SK-N-SH (cell line): Measurements from ENCODE around the gene LNP1. TPM values are rescaled to one million over a fixed set of nuclear protein-coding genes. Genes with fewer than 3 reads are reported as not detected.

Experiments used
- CTCF ChIA-PET: fragments of 300-600, 350-600 bp; formaldehyde crosslinking; extraction: SDS; loops from one replicate; lab custom pipeline; 2021; lab: Yijun Ruan, JAX
- POLR2A ChIA-PET: fragments of 350-600 bp; sonication (Branson Sonifier 250); formaldehyde crosslinking; extraction: SDS; loops from one replicate; lab custom pipeline; 2020; ENCODE audit warnings: antibody characterized with exemption, inconsistent platforms; lab: Yijun Ruan, JAX
- DNase-seq: peaks from one replicate; pipeline ENCODE4 v3.0.0; 2012
- H2AFZ ChIP-seq: fragments of 200-600 bp; sonication (generic); 2 replicates; pipeline ENCODE4 v1.8.1; 2016; ENCODE audit warnings: antibody characterized with exemption, mild to moderate bottlenecking, low read depth
- H3F3A ChIP-seq: fragments of 200-600 bp; sonication (generic); replicated peaks from 2 replicates; pipeline ENCODE3; 2016; ENCODE audit warnings: antibody characterized with exemption, mild to moderate bottlenecking; ENCODE audit not compliant: insufficient read depth
- H3K27ac ChIP-seq, 2 experiments: fragments of 200-500 bp in 1 of 2; fragments of 200-600 bp in 1 of 2; sonication (Bioruptor generic) in 1 of 2; sonication (generic), shearing (Covaris generic) in 1 of 2; 2 replicates each; pipeline versions ENCODE4 v1.5.1 to v1.6.1; 2014 to 2016; ENCODE audit warnings: low read depth in 2 of 2, inconsistent platforms in 1 of 2, low read length in 1 of 2, mild to moderate bottlenecking in 1 of 2, mixed read lengths in 1 of 2
- H3K27me3 ChIP-seq: fragments of 200-600 bp; sonication (generic), shearing (Covaris generic); 2 replicates; pipeline ENCODE4 v1.6.1; 2016; ENCODE audit warnings: mixed run types; ENCODE audit not compliant: insufficient read depth
- H3K36me3 ChIP-seq, 2 experiments: fragments of 200-500 bp in 1 of 2; fragments of 200-600 bp in 1 of 2; sonication (Bioruptor generic) in 1 of 2; sonication (generic) in 1 of 2; replicated peaks in 1 of 2; 2 replicates each; pipeline versions ENCODE3 to v1.5.1; 2014 to 2016; ENCODE audit warnings: low read length in 1 of 2, mild to moderate bottlenecking in 1 of 2; ENCODE audit not compliant: insufficient read depth in 2 of 2, control insufficient read depth in 1 of 2
- H3K4me1 ChIP-seq, 2 experiments: fragments of 200-500 bp in 1 of 2; fragments of 200-600 bp in 1 of 2; sonication (Bioruptor generic) in 1 of 2; sonication (generic), shearing (Covaris generic) in 1 of 2; 2 replicates each; pipeline versions ENCODE4 v1.5.1 to v1.6.1; 2014 to 2016; ENCODE audit warnings: low read depth in 1 of 2, low read length in 1 of 2, mixed run types in 1 of 2; ENCODE audit not compliant: insufficient read depth in 2 of 2, control insufficient read depth in 1 of 2
- H3K4me2 ChIP-seq: fragments of 200-600 bp; sonication (generic), shearing (Covaris generic); 2 replicates; pipeline ENCODE4 v1.6.1; 2017; ENCODE audit warnings: mixed run types
- H3K4me3 ChIP-seq, 2 experiments: fragments of 200-500 bp in 1 of 2; fragments of 200-600 bp in 1 of 2; sonication (Bioruptor generic) in 1 of 2; sonication (generic), shearing (Covaris generic) in 1 of 2; 2 replicates each; pipeline versions ENCODE4 v1.5.1 to v1.8.1; 2014 to 2016; ENCODE audit warnings: low read depth in 2 of 2, inconsistent platforms in 1 of 2, low read length in 1 of 2, mild to moderate bottlenecking in 1 of 2, mixed read lengths in 1 of 2, moderate library complexity in 1 of 2
- H3K79me2 ChIP-seq: fragments of 200-600 bp; sonication (generic); 2 replicates; pipeline ENCODE4 v1.8.1; 2017; ENCODE audit warnings: mild to moderate bottlenecking; ENCODE audit not compliant: insufficient read depth
- H3K9ac ChIP-seq: fragments of 200-600 bp; sonication (generic); 2 replicates; pipeline ENCODE4 v1.6.1; 2017; ENCODE audit warnings: mixed run types
- H3K9me2 ChIP-seq: fragments of 200-600 bp; sonication (generic); 2 replicates; pipeline ENCODE4 v1.6.1; 2017; ENCODE audit warnings: mixed run types
- H3K9me3 ChIP-seq: fragments of 200-600 bp; sonication (generic); 2 replicates; pipeline ENCODE4 v1.6.1; 2017; ENCODE audit warnings: mixed run types, mild to moderate bottlenecking, moderate library complexity
- H4K20me1 ChIP-seq: fragments of 200-600 bp; sonication (generic); 2 replicates; pipeline ENCODE4 v1.6.1; 2017; ENCODE audit warnings: mild to moderate bottlenecking, mixed run types; ENCODE audit not compliant: insufficient read depth
- CTCF ChIP-seq: fragments of 200-600 bp; sonication (generic); IDR thresholded peaks from 2 replicates; pipeline ENCODE4 v1.6.1; 2017; ENCODE audit warnings: antibody characterized with exemption, mild to moderate bottlenecking, moderate library complexity
- ELF1 ChIP-seq: IDR thresholded peaks from 2 replicates; pipeline ENCODE4 v1.4.0; 2012
- EZH2phosphoT487 ChIP-seq: fragments of 200-600 bp; sonication (generic); IDR thresholded peaks from 2 replicates; pipeline ENCODE4 v1.6.1; 2017; ENCODE audit warnings: low read depth, mixed run types, mild to moderate bottlenecking, antibody characterized with exemption, moderate library complexity, borderline replicate concordance
- FOXM1 ChIP-seq: IDR thresholded peaks from 2 replicates; pipeline ENCODE4 v1.4.0; 2012; ENCODE audit warnings: low read depth, mild to moderate bottlenecking
- GABPA ChIP-seq: IDR thresholded peaks from 2 replicates; pipeline ENCODE4 v1.4.0; 2012; ENCODE audit warnings: low read depth, mild to moderate bottlenecking
- GATA2 ChIP-seq: sonication (generic); formaldehyde crosslinking; IDR thresholded peaks from 2 replicates; pipeline ENCODE4 v1.5.0; 2020; ENCODE audit warnings: mild to moderate bottlenecking, missing genetic modification reagents
- IRF3 ChIP-seq: fragments of 150-350 bp; IDR thresholded peaks from 2 replicates; pipeline ENCODE4 v1.6.1; 2016; ENCODE audit warnings: mild to moderate bottlenecking, low read depth, low read length
- NFIC ChIP-seq: IDR thresholded peaks from 2 replicates; pipeline ENCODE4 v1.4.0; 2012; ENCODE audit warnings: borderline replicate concordance
- NRF1 ChIP-seq: IDR thresholded peaks from 2 replicates; pipeline ENCODE4 v1.6.1; 2012; ENCODE audit warnings: low read depth, mild to moderate bottlenecking, low read length
- PBX3 ChIP-seq: IDR thresholded peaks from 2 replicates; pipeline ENCODE4; 2012
- RCOR1 ChIP-seq: fragments of 150-350 bp; IDR thresholded peaks from 2 replicates; pipeline ENCODE4 v1.6.1; 2017; ENCODE audit warnings: antibody characterized with exemption, low read length
- RXRA ChIP-seq: IDR thresholded peaks from 2 replicates; pipeline ENCODE4 v1.4.0; 2012; ENCODE audit warnings: low read depth, mild to moderate bottlenecking, borderline replicate concordance
- TAF1 ChIP-seq: IDR thresholded peaks from 2 replicates; pipeline ENCODE4 v1.6.1; 2012; ENCODE audit warnings: low read depth, mild to moderate bottlenecking, low read length, moderate library complexity, borderline replicate concordance
- TCF12 ChIP-seq: IDR thresholded peaks from 2 replicates; pipeline ENCODE4 v1.4.0; 2012
- USF1 ChIP-seq: IDR thresholded peaks from 2 replicates; pipeline ENCODE4 v1.4.0; 2012; ENCODE audit warnings: low read depth, borderline replicate concordance
- USF2 ChIP-seq: fragments of 150-350 bp; IDR thresholded peaks from 2 replicates; pipeline ENCODE4 v1.6.1; 2017; ENCODE audit warnings: antibody characterized with exemption, low read length, low read depth, borderline replicate concordance
- WGBS: methylation state at CpG from one replicate; pipeline ENCODE4 v1.1.6; 2017; ENCODE audit warnings: low lambda C conversion rate; 5-methylcytosine and 5-hydroxymethylcytosine counted together
- polyA plus RNA-seq, 3 experiments: library from polyadenylated mRNA; depleted of rRNA; stranded (reverse); fragments of >200 nt; gene quantifications; 2 replicates each; pipeline ENCODE4 v1.2.3, GENCODE V29; 2012

The LNP1 gene
- polyA plus RNA-seq, 1 of the 3 experiments (the other 2 are of a cell fraction) = 2.3 TPM

GRCh38 chr3:100364421-100364820, 36.9 kb upstream of the LNP1 start:
- no peak for DNase-seq
- Histone ChIP-seq H3K27me3 (no peaks in the 10 kb centered on the region), H3K9me2 (no peaks in the 10 kb centered on the region), H3K4me1 (no peaks in the 10 kb centered on the region), H3K9me3 (no peaks in the 10 kb centered on the region), H3K79me2 (no peaks in the 10 kb centered on the region), H3K4me3 (no peak overlapping the region), H2AFZ (no peak overlapping the region), H3K9ac (no peak overlapping the region), H4K20me1 (no peaks in the 10 kb centered on the region), H3K4me2 (no peak overlapping the region), H3K27ac (no peak overlapping the region), H3K36me3 (peaks cover 77 to 80% of the 10 kb centered on the region in 2 experiments), H3F3A (peaks cover 26% of the 10 kb centered on the region)
- WGBS = 97% methylated on average over 3 of the region's 3 CpGs
- ChIA-PET CTCF (interaction anchor here (1.2 to 1.3 kb wide), 2 partner anchors 11 to 48 kb away, joined by 3 read pairs; no protein-coding TSS in a partner anchor), POLR2A (interaction anchor here (0.6 kb wide), 1 partner anchor 12 kb away, joined by 5 read pairs; no protein-coding TSS in a partner anchor)
- TF ChIP-seq PBX3 (no peak), NRF1 (no peak), GABPA (no peak), USF2 (no peak), NFIC (no peak)

GRCh38 chr3:100366424-100366823, 34.9 kb upstream of the LNP1 start:
- POLR2A ChIA-PET = no interaction called here
- Histone ChIP-seq H3K9ac (no peak overlapping the region), H3K36me3 (peaks cover 78 to 86% of the 10 kb centered on the region in 2 experiments), H3K4me2 (no peak overlapping the region), H3K9me3 (no peaks in the 10 kb centered on the region), H3K4me1 (no peaks in the 10 kb centered on the region), H3K9me2 (no peaks in the 10 kb centered on the region), H4K20me1 (no peaks in the 10 kb centered on the region), H3K27me3 (no peaks in the 10 kb centered on the region), H3K27ac (no peak overlapping the region), H3K4me3 (no peak overlapping the region), H3K79me2 (no peaks in the 10 kb centered on the region), H3F3A (peaks cover 24% of the 10 kb centered on the region), H2AFZ (no peak overlapping the region)
- whole genome bisulfite sequencing = 86% methylated on average over 2 of the region's 2 CpGs
- CTCF ChIA-PET = interaction anchor here (1.4 to 2.1 kb wide), 2 partner anchors 14 to 535 kb away, joined by 3 to 6 read pairs; no protein-coding TSS in a partner anchor
- DNase-seq = no peak
- TF ChIP-seq TAF1 (no peak), CTCF (no peak), GATA2 (no peak), FOXM1 (no peak), ELF1 (no peak), RCOR1 (no peak), RXRA (no peak), USF1 (no peak), TCF12 (no peak), EZH2phosphoT487 (no peak), IRF3 (no peak)
